Measurements from ENCODE around the gene RSRC1.
A peak's percentile ranks its signal among the peaks of the same experiment; 100 is the strongest.
"Not testable (repeated sequence)": the region's sequence is repeated elsewhere in the genome, so short reads cannot be mapped to it uniquely, and the experiment has no call there.

Gene RSRC1

DNA sequence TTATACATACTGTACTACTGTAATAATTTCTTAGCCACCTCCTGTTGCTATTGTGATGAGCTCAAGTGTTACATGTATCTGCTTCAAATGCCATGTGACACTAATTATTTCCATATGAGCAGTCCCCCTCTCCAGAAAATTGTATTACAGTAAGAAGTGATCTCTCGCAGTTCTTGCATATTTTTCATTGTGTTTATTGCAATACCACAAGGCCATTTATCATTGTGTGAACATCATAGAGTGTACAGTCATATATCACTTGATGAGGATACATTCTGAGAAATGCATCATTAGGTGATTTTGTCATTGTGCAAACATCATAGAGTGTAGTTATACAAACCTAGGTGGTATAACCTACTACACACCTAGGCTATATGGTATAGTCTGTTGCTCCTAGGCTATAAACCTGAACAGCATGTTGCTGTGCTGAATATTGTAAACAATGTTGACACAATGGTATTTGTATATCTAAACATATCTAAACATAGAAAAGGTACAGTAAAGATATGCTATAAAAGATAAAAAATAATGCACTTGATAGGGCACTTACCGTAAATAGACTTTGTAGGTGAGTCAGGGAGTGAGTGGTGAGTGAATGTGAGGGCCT, 271.5 kb downstream of the RSRC1 start:
- FAIRE-seq: no peak
- no peak for DNase-seq (ENCODE audit: insufficient read length, low spot score)

DNA sequence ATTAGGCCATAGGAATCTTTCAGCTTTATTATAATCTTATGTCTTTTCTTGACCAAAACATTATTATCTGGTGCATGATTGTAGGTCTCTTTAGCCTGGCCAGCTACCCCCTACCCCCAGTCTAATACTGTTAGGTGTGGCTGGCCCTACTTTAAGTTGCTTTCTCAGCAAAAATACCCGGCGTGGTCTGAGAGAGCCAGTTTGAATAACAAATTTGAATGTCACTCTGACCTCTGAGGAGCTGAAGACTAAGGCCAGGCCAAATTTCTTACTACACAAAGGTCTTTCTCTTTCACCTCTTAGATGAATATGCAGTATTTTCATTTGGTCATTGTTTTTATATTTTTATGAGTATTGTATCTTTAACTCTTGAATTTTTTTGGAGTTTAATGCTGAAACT, 272.6 kb downstream of the RSRC1 start:
- DNase-seq (ENCODE audit: insufficient read length, low spot score) (no peak), FAIRE-seq (no peak)

DNA sequence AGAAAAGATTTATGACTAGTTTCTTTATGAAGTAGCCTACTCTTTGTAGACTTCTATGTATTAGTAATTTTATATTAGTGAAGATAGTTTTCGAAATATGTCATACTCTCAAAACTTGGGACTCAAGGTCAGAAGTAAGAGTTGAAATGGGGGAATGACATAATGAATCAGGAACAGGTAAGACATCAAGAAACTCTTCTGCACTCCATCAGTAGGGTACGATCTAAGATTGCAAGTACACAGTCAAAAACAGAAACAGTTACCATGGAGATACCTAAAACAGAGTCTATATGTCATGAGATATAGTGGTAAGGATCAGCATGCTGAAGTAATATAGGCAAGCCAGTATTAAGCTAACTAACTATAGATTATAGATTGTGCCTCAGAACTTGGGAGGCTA, 274.1 kb downstream of the RSRC1 start:
- DNase-seq (ENCODE audit: insufficient read length, low spot score): no peak
- FAIRE-seq: no peak

DNA sequence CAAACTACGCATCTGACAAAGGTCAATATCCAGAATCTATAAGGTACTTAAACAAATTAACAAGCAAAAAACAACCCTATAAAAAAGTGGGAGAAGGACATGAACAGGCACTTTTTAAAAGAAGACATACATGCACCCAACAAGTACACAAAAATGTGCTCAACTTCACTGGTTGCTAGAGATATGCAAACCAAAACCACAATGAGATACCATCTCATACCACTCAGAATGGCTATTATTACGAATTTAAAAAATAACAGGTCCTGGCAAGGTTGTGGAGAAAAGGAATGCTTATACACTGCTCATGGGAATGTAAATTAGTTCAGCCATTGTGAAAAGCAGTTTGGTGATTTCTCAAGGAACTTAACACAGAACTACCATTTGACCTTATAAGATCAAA, 285.5 kb downstream of the RSRC1 start:
- DNase-seq (ENCODE audit: insufficient read length, low spot score): no peak
- no peak for FAIRE-seq

DNA sequence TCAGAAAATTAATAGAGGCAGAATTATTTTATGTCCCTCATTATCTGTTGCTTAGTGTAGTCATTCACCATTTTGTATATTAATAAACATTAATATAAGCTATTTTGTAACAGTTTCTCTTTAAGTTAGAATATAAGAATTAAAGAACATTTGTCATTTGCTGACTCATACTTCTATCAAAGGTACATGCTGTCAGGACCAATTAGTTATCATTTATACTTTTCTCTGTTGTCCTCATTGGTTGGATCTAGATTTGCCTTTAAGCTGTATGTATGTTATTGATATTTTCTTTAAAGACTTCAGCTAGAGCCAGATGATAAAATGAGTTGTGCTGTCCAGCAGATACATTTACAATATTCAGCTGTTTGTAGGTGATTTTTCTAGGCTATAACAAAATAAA, 292.7 kb downstream of the RSRC1 start:
- DNase-seq (ENCODE audit: insufficient read length, low spot score) (no peak), FAIRE-seq (no peak)

DNA sequence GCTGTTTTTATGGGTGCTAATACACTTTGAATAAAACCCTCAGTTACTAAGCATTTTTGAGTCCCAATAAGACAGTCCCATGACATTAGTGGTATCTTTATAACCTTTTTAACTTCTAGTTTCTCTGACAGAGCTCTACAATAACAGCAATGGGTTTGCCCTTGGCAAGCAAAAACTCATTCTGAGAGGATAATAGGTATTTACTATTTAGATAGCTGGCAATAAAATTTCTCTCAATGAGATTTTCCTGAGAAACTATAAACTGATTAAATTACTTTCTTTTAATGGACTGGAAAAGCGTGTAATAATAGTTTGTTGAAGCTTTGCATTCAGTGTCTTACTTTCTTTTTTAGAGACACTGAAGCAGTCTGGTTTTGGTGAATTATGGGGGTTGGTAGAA, 293.1 kb downstream of the RSRC1 start:
- DNase-seq (ENCODE audit: insufficient read length, low spot score) (no peak), FAIRE-seq (no peak)

DNA sequence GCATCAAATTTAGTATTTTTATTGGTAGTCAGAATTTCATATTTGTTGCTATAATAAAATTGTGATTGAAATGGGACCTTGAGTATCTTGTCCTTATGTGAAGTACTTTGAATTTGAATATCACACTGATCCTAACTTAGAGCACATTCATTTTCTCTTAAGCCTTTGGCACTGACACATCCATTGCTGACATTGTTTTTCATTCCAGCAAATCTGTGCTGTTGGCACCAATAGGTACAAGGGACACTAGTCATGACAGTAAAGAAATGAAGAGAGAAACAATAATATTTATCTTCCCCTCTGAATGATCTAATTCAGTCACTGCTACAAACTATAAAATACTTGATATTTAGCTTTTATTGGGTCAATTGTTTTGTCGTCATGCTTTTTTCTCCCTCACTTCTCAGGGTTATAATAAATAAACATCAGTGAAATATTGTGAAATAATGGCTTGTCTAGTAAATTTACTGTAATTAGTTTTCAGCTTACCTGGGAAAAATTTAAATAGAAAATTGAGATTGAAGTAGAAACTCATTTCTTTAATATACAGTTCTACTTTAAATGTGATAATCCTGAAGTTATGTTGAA, 294.3 kb downstream of the RSRC1 start:
- FAIRE-seq (no peak), DNase-seq (ENCODE audit: insufficient read length, low spot score) (no peak)

DNA sequence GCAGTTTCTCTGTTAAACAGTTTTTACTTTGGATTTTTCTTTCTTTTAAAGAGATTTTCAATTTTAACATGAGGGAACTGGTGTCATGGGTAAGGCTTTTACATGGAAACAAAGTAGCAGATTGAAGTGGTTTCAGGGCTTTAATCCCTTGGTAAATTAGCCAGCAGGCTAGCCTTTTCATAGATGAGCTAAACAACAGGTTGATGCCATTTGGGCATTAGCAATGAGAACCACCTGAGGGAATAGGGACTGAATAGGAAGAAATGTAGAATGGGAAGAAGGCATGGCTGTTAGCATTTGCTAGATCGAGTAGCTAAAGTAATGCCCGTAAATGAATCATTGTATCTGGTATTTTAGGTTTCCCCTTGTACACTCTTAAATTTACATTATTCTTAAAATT, 295.6 kb downstream of the RSRC1 start:
- FAIRE-seq (no peak), DNase-seq (ENCODE audit: insufficient read length, low spot score) (no peak)

DNA sequence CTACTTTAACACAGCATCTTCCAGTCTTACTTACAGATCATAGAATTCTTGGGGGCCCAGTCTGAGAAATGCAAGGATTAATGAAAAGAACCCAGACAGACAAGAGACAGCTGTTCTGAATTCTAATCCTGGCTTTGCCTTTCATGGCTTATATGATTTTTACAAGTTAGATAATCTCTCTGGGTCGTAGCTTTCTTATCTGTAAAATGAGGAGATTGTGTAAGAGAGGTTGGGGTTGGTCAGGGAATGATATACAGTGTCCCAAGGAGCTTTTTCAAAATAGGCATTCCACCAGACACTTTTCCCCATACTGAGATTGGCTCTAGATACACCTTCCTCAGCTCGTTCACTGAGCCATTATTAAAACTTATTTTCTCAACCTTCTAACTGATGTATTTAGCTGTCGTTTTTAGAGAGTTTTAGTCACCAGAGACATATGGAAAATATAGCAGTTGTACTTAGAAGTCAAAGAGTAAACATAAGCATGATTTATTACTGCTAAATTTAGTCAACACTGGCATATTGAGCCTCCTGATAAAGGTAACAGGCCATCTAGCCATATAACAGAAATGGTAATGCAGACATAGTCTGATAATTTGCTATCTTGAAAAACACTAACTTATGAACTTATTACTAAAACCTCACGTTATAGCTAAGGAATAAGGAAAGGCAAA, 298.1 kb downstream of the RSRC1 start:
- FAIRE-seq: no peak
- no peak for DNase-seq (ENCODE audit: insufficient read length, low spot score)

DNA sequence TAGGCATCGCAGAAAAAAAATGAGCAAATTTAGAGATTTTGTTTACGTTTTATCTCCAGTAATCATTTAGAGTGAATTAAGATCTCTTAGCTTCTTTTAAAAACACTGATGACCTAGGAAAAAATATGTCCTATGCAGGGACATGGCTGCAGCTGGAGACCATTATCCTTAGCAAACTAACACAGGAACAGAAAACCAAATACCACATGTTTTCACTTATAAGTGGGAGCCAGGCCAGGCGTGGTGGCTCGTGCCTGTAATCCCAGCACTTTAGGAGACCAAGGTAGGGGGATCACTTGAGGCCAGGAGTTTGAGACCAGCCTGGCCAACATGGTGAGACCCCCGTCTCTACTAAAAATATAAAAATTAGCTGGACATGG, 298.6 kb downstream of the RSRC1 start:
- FAIRE-seq; DNase-seq (ENCODE audit: insufficient read length, low spot score): not testable (repeated sequence)

DNA sequence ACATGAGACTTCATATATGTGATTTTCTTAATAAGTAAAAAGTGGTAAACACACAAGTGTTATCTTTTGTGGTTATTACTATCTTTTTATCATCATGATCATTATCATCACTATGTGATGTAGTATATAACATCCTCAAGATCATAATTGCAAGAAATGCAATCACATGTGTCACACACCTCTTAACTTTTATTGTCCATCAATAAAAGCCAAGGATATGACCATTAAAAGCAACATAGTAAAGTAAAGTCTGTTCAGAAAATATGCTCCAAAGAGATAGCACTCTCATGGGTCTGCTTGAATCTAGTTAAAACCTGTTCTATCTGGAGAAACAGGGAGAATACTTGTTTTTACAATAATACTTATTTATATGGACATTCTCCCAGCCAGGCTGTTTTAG, 308.1 kb downstream of the RSRC1 start:
- DNase-seq (ENCODE audit: insufficient read length, low spot score) (no peak), FAIRE-seq (no peak)

DNA sequence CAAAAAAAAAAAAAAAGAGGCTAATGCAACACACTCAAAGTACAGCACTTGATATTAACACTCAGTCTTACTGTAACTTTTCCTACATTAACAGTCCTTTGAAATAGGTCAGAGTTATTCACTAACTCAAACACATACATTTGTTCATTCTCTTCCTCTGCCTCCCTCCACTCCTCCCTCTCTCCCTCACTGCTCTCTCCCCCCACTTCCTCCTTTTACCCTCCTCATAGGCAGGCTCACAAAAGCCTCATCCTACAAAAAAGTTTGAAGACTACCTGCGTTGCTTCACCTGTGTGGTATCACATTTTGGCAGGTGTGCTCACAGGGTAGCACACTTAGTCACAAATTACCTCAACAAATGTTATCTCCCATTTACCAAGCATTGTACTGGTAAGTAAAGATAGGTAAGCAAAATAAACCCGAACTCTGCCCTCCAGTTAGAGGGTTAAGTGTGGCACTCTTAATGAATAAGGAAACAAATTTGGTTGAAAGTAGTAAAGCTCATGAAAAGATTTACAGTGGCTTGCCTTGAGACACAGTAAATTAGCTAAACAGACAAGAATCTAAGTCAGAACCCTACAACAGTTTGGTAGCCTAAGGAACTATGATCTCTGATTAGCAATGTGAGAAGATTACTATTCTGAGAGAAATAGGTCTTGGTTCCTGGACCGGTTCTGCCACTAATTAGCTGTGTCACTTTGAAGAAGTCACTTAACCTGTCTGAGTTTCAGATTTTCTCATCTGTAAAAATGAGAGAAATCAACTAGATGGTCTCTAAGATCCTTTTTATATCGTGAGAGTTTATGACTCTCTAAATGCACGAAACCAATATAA, 310.1 kb downstream of the RSRC1 start:
- no peak for DNase-seq (ENCODE audit: insufficient read length, low spot score)
- peak; percentile 18 for FAIRE-seq

DNA sequence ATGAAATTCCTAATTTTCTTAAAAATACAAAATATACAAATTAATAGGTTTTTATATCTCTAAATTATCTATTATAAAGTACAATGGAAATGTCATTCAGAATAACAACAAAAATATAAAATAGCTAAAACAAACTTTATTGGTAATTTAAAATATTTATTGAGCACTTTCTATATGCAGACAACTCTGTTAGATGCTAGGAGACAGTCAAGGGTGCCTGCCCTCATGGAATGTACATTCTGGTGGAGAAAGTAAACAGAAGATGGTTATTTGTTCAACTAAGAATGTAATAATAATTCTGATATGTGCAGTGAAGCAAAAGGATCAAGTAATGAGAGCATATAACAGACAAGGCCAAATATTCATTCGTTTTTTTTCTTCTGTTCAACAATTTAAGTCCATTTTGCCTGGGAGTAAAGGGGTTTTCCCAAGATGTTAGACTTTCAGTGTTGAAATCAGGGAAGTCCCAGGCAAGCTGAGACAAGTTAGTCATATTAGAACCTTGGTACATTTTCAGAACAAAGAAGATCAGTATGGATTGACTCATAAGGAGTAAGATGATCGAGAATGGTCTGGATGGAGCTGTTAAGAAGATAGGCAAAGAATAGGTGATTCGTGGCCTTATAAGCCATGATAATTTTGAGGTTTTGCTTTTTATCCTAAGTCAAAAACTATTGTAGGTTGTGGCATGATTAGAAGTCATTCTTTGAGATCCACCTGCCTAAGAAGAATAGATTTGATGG, 310.9 kb downstream of the RSRC1 start:
- DNase-seq (ENCODE audit: insufficient read length, low spot score) (no peak), FAIRE-seq (peak; percentile 60)

DNA sequence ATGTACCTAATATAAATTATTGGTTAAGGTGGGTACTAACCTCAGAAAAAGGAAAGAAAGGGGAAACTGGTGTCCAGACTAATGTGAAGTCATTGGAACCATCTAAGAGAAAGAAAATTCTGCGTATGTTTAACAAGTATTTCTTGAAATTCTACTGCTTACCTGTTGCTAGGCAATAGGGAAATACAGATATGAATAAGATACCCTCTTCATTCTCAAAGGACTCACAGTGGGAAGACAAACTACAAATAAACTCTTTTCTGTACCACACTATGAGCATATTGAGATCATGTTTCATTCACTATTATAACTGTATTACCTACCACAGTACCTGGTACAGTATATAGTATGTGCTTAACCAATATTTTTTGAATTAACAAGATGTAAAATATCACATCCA, 320.6 kb downstream of the RSRC1 start:
- no peak for DNase-seq (ENCODE audit: insufficient read length, low spot score)
- FAIRE-seq: no peak

DNA sequence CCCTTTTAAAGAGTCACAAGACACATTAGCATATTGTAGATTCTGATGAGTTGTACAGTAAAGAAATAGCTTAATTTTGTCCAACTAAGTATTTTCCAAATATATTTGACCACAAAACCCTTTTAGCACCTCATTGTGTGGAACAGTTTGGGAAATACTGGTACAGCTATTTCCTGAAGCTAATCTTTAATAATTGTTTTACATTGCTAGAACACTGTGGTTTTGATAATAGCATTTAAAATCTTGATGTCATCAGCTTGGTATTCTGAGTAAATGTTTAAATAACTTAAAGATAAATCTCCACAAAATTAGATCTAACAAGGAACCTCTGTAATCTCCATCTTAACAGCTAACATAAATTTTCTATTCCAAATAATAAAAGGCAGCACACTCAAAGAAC, 321.1 kb downstream of the RSRC1 start:
- DNase-seq (ENCODE audit: insufficient read length, low spot score) (no peak), FAIRE-seq (peak; percentile 39)

DNA sequence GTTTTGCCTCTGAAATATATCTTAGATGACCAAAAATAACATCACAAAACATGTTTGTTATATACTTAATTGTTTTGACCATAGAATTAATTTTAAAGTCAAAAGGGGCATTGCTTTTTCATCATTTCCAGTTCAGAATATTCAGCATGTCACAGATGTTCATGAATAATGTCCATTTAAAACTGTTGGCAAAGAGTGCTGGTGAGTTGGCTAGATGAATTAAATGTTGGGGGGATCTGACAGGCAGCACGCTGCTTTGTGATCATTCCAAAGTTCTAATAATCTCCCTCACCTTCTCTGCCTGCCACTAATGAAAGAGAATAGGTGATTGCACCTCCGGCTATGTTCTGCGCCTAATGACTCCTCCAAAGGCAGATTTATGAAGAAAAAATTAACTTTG, 321.9 kb downstream of the RSRC1 start:
- no peak for DNase-seq (ENCODE audit: insufficient read length, low spot score)

DNA sequence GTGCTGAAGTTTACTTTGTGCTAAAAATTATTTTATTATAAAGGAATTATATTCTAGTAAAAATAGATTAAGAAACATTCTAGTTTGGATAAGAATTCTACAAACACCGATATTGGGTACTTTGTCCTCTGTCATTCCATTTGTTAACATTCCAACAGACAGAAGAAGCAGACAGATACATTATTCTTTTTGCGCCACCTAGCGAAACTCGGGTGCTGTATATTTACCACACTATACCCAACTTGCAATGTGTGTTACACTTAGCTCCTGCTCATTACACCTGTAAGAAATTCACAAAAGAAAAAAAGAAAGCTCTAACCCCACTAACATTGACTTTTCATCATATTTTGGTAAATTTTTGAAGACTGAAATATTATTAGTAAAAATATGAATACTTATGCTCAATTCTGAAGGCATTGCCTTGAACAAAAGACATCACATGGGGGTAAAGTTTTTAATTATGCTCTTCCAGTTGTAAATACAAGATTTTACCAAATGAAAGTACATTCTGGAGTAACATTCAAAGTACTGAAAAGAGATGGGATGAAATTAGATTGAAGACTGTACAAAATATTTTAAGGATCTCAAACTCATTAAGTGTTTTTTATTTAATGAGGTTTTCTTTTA, 324.6 kb downstream of the RSRC1 start:
- FAIRE-seq (peak; percentile 81), DNase-seq (ENCODE audit: insufficient read length, low spot score) (no peak)

More for the DNA sequence above, 321.9 kb downstream of the RSRC1 start:
- peak; percentile 73 for FAIRE-seq

DNA sequence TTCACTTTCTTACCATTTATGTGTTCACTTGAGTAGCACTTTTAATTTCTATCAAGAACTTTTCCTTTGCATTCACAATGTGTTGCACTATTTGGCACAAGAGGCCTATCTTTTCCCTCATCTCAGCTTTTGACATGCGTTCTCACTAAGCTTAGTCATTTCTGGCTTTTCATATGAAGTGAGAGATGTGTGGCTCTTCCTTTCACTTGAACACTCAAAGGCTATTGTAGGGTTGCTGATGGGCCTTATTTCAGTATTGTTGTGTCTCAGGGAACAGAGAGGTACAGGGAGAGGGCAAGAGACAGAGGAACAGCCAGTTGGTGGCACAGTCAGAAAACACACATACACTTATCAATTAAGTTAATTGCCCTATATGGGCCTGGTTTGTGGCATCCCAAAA, 333.7 kb downstream of the RSRC1 start:
- DNase-seq (ENCODE audit: insufficient read length, low spot score): no peak
- peak; percentile 66 for FAIRE-seq

DNA sequence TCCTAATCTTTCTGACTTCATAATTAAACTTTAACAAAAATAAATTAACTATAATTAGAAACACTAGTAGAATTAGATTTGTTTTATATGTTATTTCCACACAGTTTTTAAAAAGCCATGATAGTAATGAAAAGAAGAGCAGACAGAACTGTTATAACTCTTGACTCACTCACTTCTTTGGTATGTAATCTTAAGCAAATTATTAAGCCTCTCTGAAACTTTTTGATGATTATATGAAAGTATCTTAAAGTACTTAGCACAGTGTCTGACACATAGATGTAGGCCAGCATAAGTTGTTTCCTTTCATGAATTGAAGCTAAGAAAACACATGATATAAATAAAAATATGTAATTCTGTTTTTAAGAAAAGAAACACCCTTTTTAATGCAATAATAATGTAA, 337.5 kb downstream of the RSRC1 start:
- FAIRE-seq: no peak
- DNase-seq (ENCODE audit: insufficient read length, low spot score): no peak

DNA sequence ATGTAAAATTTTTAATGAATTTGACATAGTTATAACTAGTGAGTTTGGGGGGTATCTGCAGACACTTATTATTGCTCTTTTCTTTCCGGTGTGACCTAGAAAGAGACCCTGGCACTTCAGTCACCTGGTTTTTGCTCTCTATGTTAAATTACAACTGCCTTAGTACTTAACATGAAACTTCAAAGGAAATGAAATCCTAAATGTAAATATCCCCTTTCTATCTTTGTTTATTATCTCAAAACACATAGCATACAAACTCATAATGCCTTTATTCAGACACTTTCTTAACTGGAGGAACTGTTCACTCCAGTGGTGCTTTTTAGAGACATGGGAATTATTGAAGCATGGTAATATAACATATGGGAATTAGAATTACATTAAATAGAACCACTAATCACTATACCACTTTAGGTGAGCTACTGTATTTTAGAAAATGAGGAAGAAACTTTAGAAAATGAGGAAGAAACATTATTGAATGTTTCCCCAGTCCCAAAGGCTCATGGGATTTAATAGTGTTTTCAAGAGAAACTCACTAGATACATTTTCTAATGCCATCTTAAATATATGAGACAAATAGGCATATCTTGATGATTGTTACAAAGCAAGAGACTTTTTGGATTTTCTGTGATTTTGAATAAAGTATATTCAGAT, 341.6 kb downstream of the RSRC1 start:
- no peak for DNase-seq (ENCODE audit: insufficient read length, low spot score)
- FAIRE-seq: no peak
